SH-SY5Y (cell line): ENCODE data around the gene CMSS1.

Experiments
- GATA2 ChIP-seq: IDR thresholded peaks from 2 replicates; pipeline ENCODE4 v1.6.1; 2011; ENCODE audit warnings: mild to moderate bottlenecking, low read depth, low read length
- GATA3 ChIP-seq: IDR thresholded peaks from 2 replicates; pipeline ENCODE4 v1.6.1; 2011; ENCODE audit warnings: low read depth, mild to moderate bottlenecking, low read length, moderate library complexity

CMSS1 gene

DNA sequence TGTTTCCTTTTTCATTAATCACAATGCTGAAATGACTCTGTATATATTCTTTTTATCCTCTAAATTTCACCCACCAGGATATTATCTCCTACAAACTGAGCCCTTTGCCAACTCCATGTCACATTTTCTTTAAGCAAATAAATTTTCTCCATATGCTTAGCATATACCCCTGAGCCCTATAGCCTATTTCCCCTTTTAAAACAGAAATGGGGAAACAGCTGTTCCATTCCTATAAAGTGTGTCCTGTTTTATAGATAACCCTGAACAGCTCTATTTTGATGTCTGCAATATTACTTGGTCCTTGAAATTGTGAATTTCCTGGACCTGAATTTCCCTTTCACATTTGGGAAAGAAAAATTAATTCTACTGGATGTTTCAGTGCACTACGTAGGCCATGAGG, 312.3 kb downstream of the CMSS1 start:
- TF ChIP-seq GATA2 (no peak), GATA3 (no peak)

DNA sequence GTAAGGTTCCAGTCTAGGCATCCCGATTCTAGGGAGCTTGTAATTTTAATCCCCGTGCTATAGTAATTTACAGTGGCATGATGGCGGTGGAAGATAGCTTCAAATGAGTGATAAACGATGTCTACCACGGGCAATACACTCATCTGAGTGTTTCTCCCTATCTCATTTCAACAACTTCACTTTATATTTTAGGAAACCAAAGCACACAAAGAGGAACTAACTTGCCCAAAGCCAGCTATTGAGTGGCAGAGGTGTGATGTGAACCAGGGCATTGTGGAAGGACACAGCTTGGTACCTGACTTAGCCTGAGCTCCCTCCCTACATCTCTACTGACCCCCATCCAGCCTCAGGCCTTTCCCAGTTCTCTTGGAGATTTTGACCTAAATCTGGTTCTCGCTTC, 313.6 kb downstream of the CMSS1 start:
- no peak for TF ChIP-seq GATA2
- no peak for TF ChIP-seq GATA3

GRCh38 chr3:100136921-100137320, 319.3 kb downstream of the CMSS1 start:
- TF ChIP-seq GATA2 = no peak
- no peak for TF ChIP-seq GATA3

- TF ChIP-seq GATA3 = no peak
- TF ChIP-seq GATA2 = no peak
Measured at GRCh38 chr3:100140976-100141375, 323.3 kb downstream of the CMSS1 start.

- TF ChIP-seq GATA2 = no peak
- no peak for TF ChIP-seq GATA3
Measured at GRCh38 chr3:100141586-100141985, 323.9 kb downstream of the CMSS1 start.

- no peak for TF ChIP-seq GATA2
- no peak for TF ChIP-seq GATA3
Measured at GRCh38 chr3:100144255-100144866, 326.7 kb downstream of the CMSS1 start.

GRCh38 chr3:100149130-100149529, 331.5 kb downstream of the CMSS1 start:
- TF ChIP-seq GATA3 = no peak
- TF ChIP-seq GATA2 = no peak

- TF ChIP-seq GATA2 (no peak), GATA3 (no peak)
Measured at GRCh38 chr3:100149713-100150415, 332.2 kb downstream of the CMSS1 start.

- TF ChIP-seq GATA3 = no peak
- TF ChIP-seq GATA2 = no peak
Measured at GRCh38 chr3:100150473-100150872, 332.8 kb downstream of the CMSS1 start.

GRCh38 chr3:100151024-100151707, 333.5 kb downstream of the CMSS1 start:
- TF ChIP-seq GATA2 = no peak
- no peak for TF ChIP-seq GATA3

DNA sequence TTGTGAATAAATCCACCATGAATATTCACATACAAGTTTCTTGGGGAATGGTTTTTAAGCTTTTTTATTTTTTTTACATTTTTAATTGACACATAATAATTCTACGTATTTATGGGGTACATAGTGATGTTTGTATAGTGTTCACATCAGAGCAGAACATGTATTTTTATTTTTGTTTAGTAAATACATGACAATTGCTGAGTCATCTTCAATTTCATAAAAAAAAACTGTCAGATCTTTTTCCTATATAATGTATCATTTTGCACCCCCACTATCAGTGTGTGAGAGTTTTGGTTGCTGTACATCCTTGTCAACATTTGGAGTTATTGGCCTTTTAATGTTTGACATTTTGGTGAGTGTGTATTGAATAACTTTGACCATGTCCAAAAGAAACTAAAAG, 336.5 kb downstream of the CMSS1 start:
- TF ChIP-seq GATA3 = no peak
- no peak for TF ChIP-seq GATA2

DNA sequence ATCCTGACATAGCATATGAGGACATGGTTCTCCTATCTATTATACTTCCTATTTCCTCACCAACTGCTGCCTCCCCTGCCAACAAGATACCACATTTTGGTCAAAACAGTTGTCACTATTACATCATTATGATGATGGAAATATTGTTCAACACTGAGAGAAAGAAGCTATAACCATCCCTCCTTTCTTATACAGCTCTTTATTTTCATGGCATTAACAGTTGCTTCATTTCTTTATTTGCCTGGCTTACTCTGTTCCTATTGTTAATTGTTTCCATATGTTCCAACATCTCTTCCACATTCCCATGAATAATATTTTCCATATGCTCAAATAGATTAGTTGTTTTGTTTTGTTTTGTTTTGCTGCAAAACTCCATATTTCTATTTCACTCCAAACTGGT, 337.5 kb downstream of the CMSS1 start:
- TF ChIP-seq GATA3 = no peak
- TF ChIP-seq GATA2 = no peak

DNA sequence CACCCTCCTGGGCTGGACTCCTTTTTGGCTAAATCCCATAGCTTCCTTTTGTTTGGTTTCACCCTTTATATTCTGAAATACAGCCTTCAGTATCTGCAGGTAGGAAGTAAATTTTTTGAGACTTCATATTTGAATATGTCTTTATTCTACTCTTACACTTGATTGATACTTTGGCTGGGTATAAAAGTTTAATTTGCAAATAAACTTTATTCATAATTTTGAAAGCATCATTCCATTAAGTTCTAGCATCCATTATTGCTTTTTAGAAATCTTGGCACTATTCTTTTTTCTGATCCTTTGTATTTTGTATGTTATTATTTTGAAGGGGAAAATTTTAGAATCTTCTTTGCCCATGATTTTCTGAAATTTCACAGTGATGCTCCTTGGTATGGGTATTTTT, 337.9 kb downstream of the CMSS1 start:
- TF ChIP-seq GATA3 (no peak), GATA2 (no peak)

GRCh38 chr3:100157685-100158084, 340.0 kb downstream of the CMSS1 start:
- TF ChIP-seq GATA2 (no peak), GATA3 (no peak)

DNA sequence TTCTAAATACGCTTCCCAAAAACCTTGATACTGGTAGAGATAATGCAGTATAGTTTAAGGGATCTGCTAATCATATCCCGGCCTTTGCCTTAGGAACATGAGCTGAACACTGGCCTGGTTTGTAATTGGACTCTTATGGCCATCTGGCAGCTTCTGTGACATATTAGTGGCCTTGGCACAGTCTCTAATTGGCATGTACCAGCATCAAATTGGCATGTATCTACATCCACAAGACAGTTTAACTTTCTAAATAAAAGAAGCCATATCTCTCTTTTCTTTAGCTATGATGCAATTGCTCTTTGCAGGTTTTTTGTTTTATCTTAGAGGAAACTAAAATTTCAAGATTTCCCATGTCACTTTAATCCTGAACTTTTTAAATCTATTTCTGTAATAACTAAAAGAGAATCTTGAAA, 341.3 kb downstream of the CMSS1 start:
- TF ChIP-seq GATA2 = peak; percentile 91
- peak; percentile 87; the same call in 1 of the 2 replicates for TF ChIP-seq GATA3
